BLaER1 treated with 17β-estradiol and CSF1 and Interleukin-3, amounts not matched to agents 10 nM and 100 nM (cell line): ENCODE results near the gene ANKRD31.
"Not testable (repeated sequence)": the region's sequence is repeated elsewhere in the genome, so short reads cannot be mapped to it uniquely, and the experiment has no call there.

ENCODE experiments used
- H3K27ac ChIP-seq, 11 experiments: shearing (Covaris generic); formaldehyde crosslinking; 2 replicates each; pipeline ENCODE4 v1.8.1; 2022
- H3K27me3 ChIP-seq, 11 experiments: shearing (Covaris generic); formaldehyde crosslinking; 2 replicates each; pipeline ENCODE4 v1.8.1; 2022
- H3K36me3 ChIP-seq, 11 experiments: shearing (Covaris generic); formaldehyde crosslinking; 2 replicates each; pipeline ENCODE4 v1.8.1; 2022
- H3K4me1 ChIP-seq, 10 experiments: shearing (Covaris generic); formaldehyde crosslinking; 2 replicates each; pipeline ENCODE4 v1.8.1; 2022
- H3K4me2 ChIP-seq, 11 experiments: shearing (Covaris generic); formaldehyde crosslinking; 2 replicates each; pipeline ENCODE4 v1.8.1; 2022
- H3K4me3 ChIP-seq, 10 experiments: shearing (Covaris generic); formaldehyde crosslinking; 2 replicates each; pipeline ENCODE4 v1.8.1; 2022
- H3K9ac ChIP-seq, 11 experiments: shearing (Covaris generic); formaldehyde crosslinking; 2 replicates each; pipeline ENCODE4 v1.8.1; 2022
- H3K9me3 ChIP-seq, 11 experiments: shearing (Covaris generic); formaldehyde crosslinking; replicated peaks in 1 of 11; 2 replicates each; pipeline ENCODE4 v1.8.1; 2022
- H4K20me1 ChIP-seq, 11 experiments: shearing (Covaris generic); formaldehyde crosslinking; 2 replicates each; pipeline ENCODE4 v1.8.1; 2022
- Cebpa-rat ChIP-seq, 11 experiments: shearing (Covaris generic); IDR thresholded peaks; 2 replicates each; pipeline ENCODE4 v1.8.1; 2022

ANKRD31 gene

GRCh38 chr5:75236322-75237316 is at the start of gene ANKRD31:
TSS of gene ANKRD31 (minus strand) at chr5:75236878. CDS start at chr5:75236686, 192 bp downstream.
- Histone ChIP-seq H3K36me3 (no peaks in the 10 kb centered on the region), H3K9me3 (peaks cover 0 to 5% (median 0%) of the 10 kb centered on the region in 11 experiments; a peak in 4 of 22 replicates), H3K27ac (peak within 1 kb of the TSS in 4 of 11 experiments; percentile 10 to 39 (median 25); a peak in 5 of 22 replicates), H3K9ac (peak within 1 kb of the TSS in 10 of 11 experiments; percentile 27 to 68 (median 52); a peak in 19 of 22 replicates), H3K4me2 (peak within 1 kb of the TSS; percentile 58 to 78 (median 64)), H4K20me1 (no peaks in the 10 kb centered on the region), H3K4me1 (peaks cover 0 to 3% (median 0%) of the 10 kb centered on the region in 10 experiments; a peak in 3 of 20 replicates), H3K4me3 (peak within 1 kb of the TSS; percentile 52 to 72 (median 62)), H3K27me3 (no peaks in the 10 kb centered on the region)
- no peak for TF ChIP-seq Cebpa-rat (IDR thresholded peaks at IDR 0.05)

- peak in 3 of 11 experiments; percentile 24 to 41 (median 38); a peak in 2 of 22 replicates for TF ChIP-seq Cebpa-rat (IDR thresholded peaks at IDR 0.05)
- H4K20me1 ChIP-seq = no peaks in the 10 kb centered on the region
- H3K9ac ChIP-seq = no peak overlapping the region
- no peaks in the 10 kb centered on the region for H3K27me3 ChIP-seq
- no peak overlapping the region for H3K27ac ChIP-seq
- no peaks in the 10 kb centered on the region for H3K4me1 ChIP-seq
- no peak overlapping the region for H3K4me2 ChIP-seq
- H3K4me3 ChIP-seq = no peak overlapping the region
- no peaks in the 10 kb centered on the region for H3K36me3 ChIP-seq
- peaks cover 0 to 7% (median 3%) of the 10 kb centered on the region in 11 experiments; a peak in 14 of 22 replicates for H3K9me3 ChIP-seq
These were observed 49.6 kb upstream of the ANKRD31 start for GRCh38 chr5:75286211-75286773.

- Histone ChIP-seq H3K4me1 (no peaks in the 10 kb centered on the region), H3K9ac (no peak overlapping the region), H3K9me3 (peaks cover 0 to 3% (median 0%) of the 10 kb centered on the region in 11 experiments; a peak in 1 of 22 replicates), H3K27me3 (no peaks in the 10 kb centered on the region), H4K20me1 (no peaks in the 10 kb centered on the region), H3K4me3 (no peak overlapping the region), H3K36me3 (no peaks in the 10 kb centered on the region), H3K27ac (no peak overlapping the region), H3K4me2 (no peak overlapping the region)
- TF ChIP-seq Cebpa-rat (IDR thresholded peaks at IDR 0.05) = no peak
These were observed 45.9 kb upstream of the ANKRD31 start for GRCh38 chr5:75282581-75282980.

- H3K27me3 ChIP-seq = no peaks in the 10 kb centered on the region
- no peaks in the 10 kb centered on the region for H4K20me1 ChIP-seq
- H3K4me1 ChIP-seq = no peaks in the 10 kb centered on the region
- no peak overlapping the region for H3K9ac ChIP-seq
- no peak overlapping the region for H3K4me2 ChIP-seq
- no peak overlapping the region for H3K4me3 ChIP-seq
- no peaks in the 10 kb centered on the region for H3K36me3 ChIP-seq
- H3K9me3 ChIP-seq = no peaks in the 10 kb centered on the region; a peak in 1 of 22 replicates
- H3K27ac ChIP-seq = no peak overlapping the region
- no peak for TF ChIP-seq Cebpa-rat (IDR thresholded peaks at IDR 0.05)
These were observed 45.2 kb upstream of the ANKRD31 start for GRCh38 chr5:75281716-75282465.

- no peak for TF ChIP-seq Cebpa-rat (IDR thresholded peaks at IDR 0.05)
- Histone ChIP-seq H3K27me3 (no peaks in the 10 kb centered on the region), H3K36me3 (no peaks in the 10 kb centered on the region), H3K4me2 (no peak overlapping the region), H3K4me1 (no peaks in the 10 kb centered on the region), H3K9ac (no peak overlapping the region), H3K9me3 (no peaks in the 10 kb centered on the region), H3K4me3 (no peak overlapping the region), H3K27ac (no peak overlapping the region), H4K20me1 (no peaks in the 10 kb centered on the region)
These were observed 42.6 kb upstream of the ANKRD31 start for GRCh38 chr5:75279321-75279720.

GRCh38 chr5:75277463-75277862 is 40.8 kb upstream of the ANKRD31 start:
- H3K27ac ChIP-seq = no peak overlapping the region
- H3K9ac ChIP-seq = no peak overlapping the region
- H3K9me3 ChIP-seq = peaks cover 0 to 11% (median 10%) of the 10 kb centered on the region in 11 experiments; a peak in 17 of 22 replicates
- TF ChIP-seq Cebpa-rat (IDR thresholded peaks at IDR 0.05) = no peak
- no peaks in the 10 kb centered on the region for H3K36me3 ChIP-seq
- H3K4me2 ChIP-seq = no peak overlapping the region
- no peaks in the 10 kb centered on the region for H4K20me1 ChIP-seq
- no peaks in the 10 kb centered on the region for H3K27me3 ChIP-seq
- no peaks in the 10 kb centered on the region for H3K4me1 ChIP-seq
- H3K4me3 ChIP-seq = no peak overlapping the region

- Histone ChIP-seq H3K9me3 (peaks cover 0 to 23% (median 16%) of the 10 kb centered on the region in 11 experiments; a peak in 17 of 22 replicates), H3K36me3 (no peaks in the 10 kb centered on the region), H3K4me1 (no peaks in the 10 kb centered on the region), H3K9ac (no peak overlapping the region), H4K20me1 (no peaks in the 10 kb centered on the region), H3K4me3 (no peak overlapping the region), H3K4me2 (no peak overlapping the region), H3K27me3 (no peaks in the 10 kb centered on the region), H3K27ac (no peak overlapping the region)
- TF ChIP-seq Cebpa-rat (IDR thresholded peaks at IDR 0.05) = no peak
These were observed 39.1 kb upstream of the ANKRD31 start for GRCh38 chr5:75275756-75276155.

GRCh38 chr5:75275147-75275546 is 38.5 kb upstream of the ANKRD31 start:
- no peak for TF ChIP-seq Cebpa-rat (IDR thresholded peaks at IDR 0.05)
- Histone ChIP-seq H3K36me3 (no peaks in the 10 kb centered on the region), H3K9ac (no peak overlapping the region), H3K27me3 (no peaks in the 10 kb centered on the region), H3K27ac (no peak overlapping the region), H3K9me3 (peaks cover 0 to 28% (median 18%) of the 10 kb centered on the region in 11 experiments; a peak in 18 of 22 replicates), H4K20me1 (no peaks in the 10 kb centered on the region), H3K4me2 (no peak overlapping the region), H3K4me3 (no peak overlapping the region), H3K4me1 (no peaks in the 10 kb centered on the region)

- Histone ChIP-seq H3K4me1 (no peaks in the 10 kb centered on the region), H3K36me3 (no peaks in the 10 kb centered on the region), H3K4me2 (no peak overlapping the region), H3K9ac (no peak overlapping the region), H3K4me3 (no peak overlapping the region), H3K9me3 (peaks cover 4 to 35% (median 24%) of the 10 kb centered on the region in 11 experiments; a peak in 21 of 22 replicates), H3K27ac (no peak overlapping the region), H4K20me1 (no peaks in the 10 kb centered on the region), H3K27me3 (no peaks in the 10 kb centered on the region)
- no peak for TF ChIP-seq Cebpa-rat (IDR thresholded peaks at IDR 0.05)
These were observed 37.8 kb upstream of the ANKRD31 start for GRCh38 chr5:75274486-75274885.

GRCh38 chr5:75270605-75271004 is 33.9 kb upstream of the ANKRD31 start:
- not testable (repeated sequence) for H3K36me3 ChIP-seq

More at GRCh38 chr5:75270605-75271004, 33.9 kb upstream of the ANKRD31 start:
- not testable (repeated sequence) for H3K27ac ChIP-seq, H3K27me3 ChIP-seq, H3K4me2 ChIP-seq, H3K4me3 ChIP-seq, H3K4me1 ChIP-seq, H3K9ac ChIP-seq, H4K20me1 ChIP-seq
- peaks cover 11 to 46% (median 31%) of the 10 kb centered on the region in 11 experiments; a peak in 21 of 22 replicates for H3K9me3 ChIP-seq
